NCI-H82 (cell line): ENCODE results near the gene LSM4.
"Not testable (repeated sequence)": the region's sequence is repeated elsewhere in the genome, so short reads cannot be mapped to it uniquely, and the experiment has no call there.

ENCODE experiments used
- DNase-seq: peaks from one replicate; lab custom pipeline; 2025; lab: John Stamatoyannopoulos, UW

Gene LSM4

DNA sequence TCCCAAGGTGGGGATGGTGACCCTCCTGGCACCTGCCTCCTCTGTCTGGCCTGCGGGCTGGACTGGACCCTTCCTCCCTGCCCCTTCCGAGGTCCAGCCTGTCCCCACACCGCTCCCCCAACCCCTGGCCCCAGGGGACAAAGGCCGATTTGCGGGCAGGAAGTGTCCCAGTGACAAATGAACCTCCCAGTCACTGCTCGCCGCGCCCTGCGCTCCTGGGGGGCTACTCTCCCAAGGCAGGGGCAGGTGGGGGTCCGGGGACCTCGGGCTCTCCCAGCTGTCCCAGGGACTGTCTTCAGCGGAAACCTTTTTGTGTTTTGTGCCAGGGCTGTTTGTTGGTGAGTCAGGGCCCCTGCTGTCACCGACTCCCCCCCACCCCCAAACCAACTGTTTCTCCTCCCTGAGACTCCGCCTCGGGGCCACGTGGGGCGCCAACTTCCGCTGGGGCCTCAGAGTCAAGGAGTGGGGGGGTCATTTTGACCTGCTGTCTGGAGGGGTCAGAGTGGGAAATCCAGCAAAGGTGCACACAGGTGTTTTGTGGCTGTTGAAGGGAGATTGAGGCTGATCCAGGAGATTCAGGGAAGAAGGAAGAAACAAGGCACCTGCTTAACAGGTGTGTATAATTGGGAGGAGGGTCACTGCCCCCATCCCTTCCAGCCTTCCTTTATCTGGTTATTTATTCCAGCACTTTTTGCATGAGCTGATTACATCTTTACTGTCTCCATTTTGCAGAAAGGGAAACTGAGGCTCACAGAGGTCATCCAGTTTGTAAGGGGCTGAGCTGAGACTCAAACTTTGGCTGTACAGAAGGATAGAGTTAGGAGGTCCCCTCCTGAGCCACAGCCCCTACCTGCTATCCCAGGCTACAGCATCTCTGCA is 18.4 kb upstream of the LSM4 start:
- DNase-seq: peak; percentile 74

- DNase-seq: peak; percentile 81
These were observed 17.5 kb upstream of the LSM4 start, which contains the start of gene PGPEP1 for GRCh38 chr19:18340190-18340989. PGPEP1 (plus strand) TSS chr19:18340598; CDS start chr19:18340682, 84 bp downstream.

DNA sequence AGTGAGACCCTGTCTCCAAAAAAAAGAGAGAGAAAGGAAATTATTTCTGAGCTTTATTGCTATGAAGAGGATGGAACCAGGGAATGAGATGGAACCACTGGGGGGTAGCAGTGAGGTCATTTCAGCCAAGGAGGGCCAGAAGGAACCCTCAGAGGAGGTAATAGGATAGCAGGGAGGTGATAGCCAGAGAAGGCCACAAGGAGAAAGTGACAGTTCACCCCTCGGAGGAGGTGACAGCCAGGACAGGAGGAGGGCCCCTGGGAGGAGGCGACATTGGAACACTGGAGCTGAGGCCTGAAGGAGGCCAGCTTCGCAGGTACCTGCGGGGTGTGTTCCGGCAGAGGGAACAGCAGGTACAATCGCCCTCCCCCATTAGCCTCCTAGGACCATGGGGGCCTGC is 16.8 kb upstream of the LSM4 start:
- peak; percentile 64 for DNase-seq

GRCh38 chr19:18338541-18338940 is 15.7 kb upstream of the LSM4 start:
- no peak for DNase-seq

DNA sequence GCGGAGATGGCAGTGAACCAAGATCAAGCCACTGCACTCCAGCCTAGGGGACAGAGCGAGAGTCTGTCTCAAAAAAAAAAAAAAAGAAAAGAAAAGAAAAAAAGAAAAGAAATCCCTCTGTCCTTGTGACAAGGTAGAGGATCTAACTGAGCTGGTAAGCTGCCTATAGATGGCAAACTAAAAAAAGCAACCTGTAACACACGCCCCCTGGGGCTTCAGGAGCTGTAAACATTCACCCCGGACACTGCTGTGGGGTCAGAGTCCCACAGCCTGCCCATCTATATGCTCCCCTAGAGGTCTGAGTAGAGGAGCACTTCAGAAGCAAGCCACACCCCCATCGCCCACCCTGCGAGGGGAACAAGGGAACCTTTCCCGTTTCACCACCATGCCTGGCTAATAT is 13.2 kb upstream of the LSM4 start:
- DNase-seq: no peak

- DNase-seq: no peak
These were observed 10.8 kb upstream of the LSM4 start for GRCh38 chr19:18333680-18334079.

DNA sequence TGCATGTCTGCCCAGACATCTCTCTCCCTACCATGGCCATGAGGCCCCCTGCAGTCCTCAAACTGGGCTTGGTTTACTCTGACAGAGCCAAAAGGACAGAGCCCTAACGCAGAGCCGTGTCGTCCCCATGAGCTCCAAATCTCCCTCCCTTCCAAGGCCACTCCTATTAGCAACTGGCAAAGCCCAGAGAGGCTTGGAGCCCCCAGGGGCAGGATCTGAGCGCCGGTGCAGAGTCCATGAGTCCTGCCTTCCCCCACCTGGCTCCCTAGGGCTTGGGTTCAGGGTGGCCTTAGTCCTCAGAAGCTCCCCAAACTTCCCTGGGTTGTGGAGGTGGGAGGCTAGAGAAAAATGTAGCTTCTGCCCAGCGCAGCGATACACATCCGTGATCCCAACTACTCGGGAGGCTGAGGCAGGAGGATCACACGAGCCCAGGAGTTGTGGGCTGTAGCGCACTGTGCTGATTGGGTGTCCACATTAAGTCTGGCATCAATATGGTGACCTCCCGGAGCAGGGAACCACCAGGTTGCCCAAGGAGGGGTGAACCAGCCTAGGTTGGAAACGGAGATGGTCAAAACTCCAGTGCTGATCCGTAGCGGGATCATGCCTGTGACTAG is 10.1 kb upstream of the LSM4 start:
- no peak for DNase-seq

DNA sequence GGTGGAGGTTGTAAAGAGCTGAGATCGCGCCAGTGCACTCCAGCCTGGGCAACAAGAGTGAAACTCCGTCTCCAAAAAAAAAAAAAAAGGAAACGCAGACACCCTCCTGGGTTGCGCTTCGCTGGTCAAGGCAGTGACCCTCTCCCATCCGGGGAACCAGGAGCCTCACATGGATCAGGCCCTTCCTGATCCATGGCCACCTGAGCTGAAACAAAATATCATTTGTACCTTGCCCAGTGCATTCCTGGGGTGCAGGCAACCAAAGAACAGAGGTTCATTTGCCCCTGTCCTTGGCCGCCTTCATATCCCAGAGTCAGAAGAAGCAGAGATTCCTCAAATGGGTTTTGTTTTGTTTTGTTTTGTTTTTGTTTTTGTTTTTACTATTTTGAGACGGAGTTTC is 8.0 kb upstream of the LSM4 start:
- no peak for DNase-seq

- DNase-seq: peak; percentile 54
These were observed 6.1 kb upstream of the LSM4 start for GRCh38 chr19:18329035-18329376.

DNA sequence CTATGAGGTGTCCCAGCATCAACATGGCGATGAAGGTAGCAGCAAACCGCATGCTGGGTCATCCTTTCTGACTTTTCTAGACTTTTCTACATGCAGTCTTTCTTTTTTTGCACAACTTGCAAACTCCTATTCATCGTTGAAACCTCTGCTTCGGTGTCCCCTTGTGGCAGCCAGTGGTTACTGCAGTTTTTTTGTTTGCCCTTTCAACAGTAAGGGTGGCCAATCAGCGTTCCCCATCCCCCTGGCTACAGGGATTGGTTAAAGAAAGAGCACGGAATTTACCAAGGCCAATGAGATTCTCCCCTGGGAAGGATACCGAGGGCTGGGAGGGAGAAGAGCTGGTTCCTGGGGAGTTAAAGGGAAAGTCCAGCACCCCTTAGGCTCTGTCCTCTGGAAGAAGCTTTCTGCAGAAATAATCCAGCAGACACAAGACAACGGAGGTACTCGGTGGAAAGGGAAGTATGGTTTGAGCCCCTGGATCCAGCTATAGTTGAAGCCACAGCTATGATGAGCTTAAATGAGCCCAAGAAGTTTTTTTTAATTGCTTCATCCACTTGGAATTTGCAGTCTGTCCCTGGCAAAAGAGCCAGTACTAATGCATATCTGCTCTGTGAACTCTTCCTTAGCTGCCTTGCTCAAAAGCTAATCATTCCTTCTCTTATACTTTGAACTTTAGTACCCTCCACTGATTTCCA is 5.6 kb upstream of the LSM4 start:
- DNase-seq: peak; percentile 100

- no peak for DNase-seq
These were observed 3.9 kb upstream of the LSM4 start for GRCh38 chr19:18326772-18327171.

DNA sequence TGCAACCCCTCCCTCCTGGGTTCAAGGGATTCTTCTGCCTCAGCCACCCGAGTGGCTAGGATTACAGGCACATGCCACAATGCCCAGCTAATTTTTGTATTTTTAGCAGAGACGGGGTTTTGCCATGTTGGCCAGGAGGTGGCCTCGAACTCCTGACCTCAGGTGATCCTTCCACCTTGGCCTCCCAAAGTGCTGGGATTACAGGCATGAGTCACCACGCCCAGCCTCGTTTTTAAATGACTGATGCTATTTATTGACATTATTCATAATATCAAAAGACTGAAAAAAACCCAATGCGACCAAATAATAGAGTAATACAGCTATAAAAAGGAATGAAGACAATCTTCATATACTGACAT is 1.5 kb upstream of the LSM4 start:
- DNase-seq: not testable (repeated sequence)

DNA sequence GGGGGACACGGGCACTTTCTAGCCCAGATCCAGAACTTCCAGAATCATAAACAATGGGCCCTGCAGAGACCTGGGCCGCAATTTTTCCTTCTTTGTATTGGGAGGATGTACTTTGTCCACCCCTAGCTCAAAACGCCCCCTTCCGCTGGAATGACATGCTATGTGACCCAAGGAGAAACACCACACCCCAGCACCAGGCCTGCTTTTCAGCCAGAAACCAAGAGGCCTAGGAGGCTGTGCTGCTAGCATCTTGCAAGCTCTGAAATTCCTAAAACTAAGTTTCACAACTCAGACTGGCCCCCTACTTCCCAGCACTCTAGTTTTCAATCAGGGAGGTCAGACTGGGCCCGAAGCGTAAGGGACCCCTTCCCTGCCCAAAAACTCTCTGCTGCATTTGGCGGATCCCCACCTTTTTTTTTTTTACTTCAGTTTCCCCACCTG is 538 bp downstream of the LSM4 start:
- DNase-seq: peak; percentile 72

- DNase-seq: no peak
These were observed 1.2 kb downstream of the LSM4 start for GRCh38 chr19:18321734-18322102.

DNA sequence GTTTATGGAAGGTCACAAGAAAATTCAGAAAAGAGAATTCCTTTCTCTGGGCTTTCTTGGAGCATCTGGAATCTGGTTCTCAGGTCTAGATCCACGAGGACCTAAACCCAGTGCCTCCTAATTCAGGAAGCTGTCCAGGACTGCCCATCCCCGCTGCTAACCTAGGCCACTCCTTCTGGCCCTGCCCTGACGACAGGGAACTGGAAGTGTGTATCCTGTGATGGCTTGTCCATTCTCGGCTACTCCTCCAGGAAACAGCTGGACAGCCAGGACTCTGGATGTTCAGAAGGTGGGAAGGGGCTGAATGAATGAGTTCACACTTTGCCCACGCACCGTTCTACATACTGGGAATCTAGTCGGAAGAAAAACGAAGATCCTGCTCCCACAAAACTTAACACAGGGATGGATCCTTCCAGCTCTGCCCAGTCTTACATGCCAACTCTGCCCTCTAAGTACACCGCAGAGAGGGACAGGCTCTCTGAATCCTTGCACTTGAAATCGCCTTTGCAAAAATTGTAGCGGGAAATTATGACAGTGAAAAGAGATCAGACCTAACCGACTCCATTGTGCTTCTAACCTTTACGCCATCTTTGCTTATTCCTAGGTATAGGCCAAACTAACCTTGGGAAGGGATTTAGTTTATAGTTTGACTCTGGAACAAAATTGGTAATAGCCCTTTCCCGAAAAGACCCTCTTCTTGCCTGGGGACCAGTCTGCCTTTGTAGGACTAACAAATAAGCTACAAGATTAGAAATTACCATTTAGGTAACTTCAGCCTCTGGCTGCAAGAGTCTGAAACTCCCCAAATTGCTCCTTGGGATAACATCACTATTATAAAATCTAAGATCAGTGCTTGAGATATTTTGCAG is 1.8 kb downstream of the LSM4 start:
- DNase-seq: no peak

GRCh38 chr19:18319591-18320135 is 3.2 kb downstream of the LSM4 start:
- no peak for DNase-seq

DNA sequence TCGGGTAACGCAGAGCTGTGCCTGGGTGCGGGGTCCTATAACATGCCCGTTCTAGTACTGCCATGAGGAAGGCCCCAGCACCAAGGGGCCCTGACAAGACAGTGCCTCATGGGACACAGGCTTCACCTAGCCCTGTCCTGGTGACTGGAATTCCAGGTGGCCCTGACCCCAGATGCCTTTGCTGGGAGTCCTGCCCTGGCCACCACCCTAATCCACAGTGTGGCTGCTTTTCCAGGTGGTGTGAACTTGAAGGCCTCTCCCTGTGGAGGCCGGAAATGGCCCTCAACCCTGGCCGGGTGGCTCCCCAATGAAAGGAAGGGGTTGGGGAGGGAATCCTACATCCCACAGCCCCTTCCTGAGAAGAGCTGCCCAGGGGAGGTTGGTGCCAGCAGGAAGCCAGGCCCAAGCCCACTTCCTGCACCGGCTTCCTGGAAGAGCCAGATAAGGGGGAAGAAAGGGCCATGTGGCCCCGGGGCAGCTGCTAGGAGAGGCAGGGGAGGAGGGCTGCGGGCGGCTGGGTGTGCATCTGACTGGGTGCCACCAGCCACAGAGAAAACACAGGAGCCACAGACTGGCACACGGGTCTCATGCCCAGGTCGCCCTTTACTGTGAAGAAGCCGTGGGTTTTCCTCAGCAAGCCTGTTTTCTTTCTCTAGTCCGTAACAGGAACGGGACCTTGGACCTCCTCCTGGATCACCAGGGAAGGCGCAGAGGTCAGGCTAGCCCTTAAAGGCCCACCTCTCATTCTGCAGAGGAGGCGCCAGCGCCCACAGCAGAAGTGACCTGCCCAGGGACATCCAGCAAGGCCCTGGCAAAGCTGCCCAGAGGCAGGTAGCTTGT is 4.7 kb downstream of the LSM4 start:
- no peak for DNase-seq

- DNase-seq: no peak
These were observed 9.5 kb downstream of the LSM4 start for GRCh38 chr19:18313398-18313797.

- no peak for DNase-seq
These were observed 10.8 kb downstream of the LSM4 start for GRCh38 chr19:18312092-18312534.

- no peak for DNase-seq
These were observed 11.3 kb downstream of the LSM4 start for GRCh38 chr19:18311502-18312091.
